ENCODE data around the gene PDZD2.

Gene PDZD2

DNA sequence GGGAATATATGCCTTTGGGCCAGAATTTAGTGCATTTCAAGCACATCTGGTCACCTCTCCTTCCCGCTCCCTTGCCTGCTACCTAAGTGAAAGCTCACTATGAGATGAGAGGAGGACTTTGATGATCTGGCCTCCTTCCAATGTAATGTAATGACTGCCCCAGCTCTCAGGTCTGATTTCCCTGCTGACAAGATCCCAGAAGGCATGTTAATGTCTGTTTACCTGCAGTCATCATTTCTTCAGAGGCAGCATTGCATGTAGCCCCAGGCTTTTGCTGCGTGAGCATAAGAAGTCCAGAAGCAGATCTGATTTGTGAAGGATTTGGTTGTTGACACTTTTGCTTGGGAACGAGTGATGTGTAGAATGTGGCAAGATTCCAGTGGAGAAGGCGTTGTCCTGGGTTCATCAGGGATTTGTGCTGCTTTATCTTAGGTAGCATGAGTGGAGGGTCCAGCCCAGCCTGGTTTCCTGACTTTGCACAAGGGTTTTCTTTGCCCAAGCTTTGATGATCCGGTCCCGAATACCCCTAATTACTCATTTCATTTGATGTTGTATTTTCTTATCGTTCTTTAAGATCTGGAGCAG lies 342.5 kb downstream of the PDZD2 start:
- no peak for DNase-seq (ENCODE audit: low spot score)

DNA sequence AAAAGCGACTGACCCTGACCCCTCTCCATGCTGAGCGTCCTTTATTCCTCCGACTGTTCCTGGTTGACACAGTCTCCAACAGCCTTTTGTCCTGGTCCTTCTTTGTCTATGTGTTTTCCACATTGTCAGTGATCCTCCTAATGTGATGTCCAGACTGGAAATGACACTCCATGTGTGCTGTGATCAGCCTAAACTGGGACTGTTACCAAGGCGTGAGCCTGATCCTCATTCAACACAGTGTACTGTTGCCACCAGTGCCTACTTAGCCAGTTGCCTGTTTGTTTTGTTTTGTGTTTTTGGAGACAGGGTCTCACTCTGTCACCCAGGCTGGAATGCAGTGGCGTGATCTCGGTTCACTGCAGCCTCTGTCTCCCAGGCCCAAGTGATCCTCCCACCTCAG lies 343.1 kb downstream of the PDZD2 start:
- no peak for DNase-seq (ENCODE audit: low spot score)

DNA sequence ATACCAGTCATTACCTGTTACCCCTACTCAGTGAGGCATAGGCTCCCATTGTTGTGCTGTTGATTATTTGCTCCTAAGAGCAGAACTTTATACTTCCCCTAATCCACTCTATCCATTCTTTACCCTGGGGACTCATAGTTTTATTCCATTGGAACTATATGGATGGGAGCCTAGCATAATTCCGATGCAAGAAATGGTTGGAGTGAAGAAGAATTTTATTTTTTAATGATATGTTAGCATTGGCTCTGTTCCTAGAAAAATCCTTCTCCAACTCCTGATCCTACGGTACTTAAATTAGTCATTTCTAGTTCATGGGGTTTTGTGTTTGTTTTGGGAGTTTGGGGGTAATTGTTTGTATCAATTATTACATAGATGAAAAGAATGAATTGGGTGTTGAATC lies 343.7 kb downstream of the PDZD2 start:
- DNase-seq (ENCODE audit: low spot score): no peak

DNA sequence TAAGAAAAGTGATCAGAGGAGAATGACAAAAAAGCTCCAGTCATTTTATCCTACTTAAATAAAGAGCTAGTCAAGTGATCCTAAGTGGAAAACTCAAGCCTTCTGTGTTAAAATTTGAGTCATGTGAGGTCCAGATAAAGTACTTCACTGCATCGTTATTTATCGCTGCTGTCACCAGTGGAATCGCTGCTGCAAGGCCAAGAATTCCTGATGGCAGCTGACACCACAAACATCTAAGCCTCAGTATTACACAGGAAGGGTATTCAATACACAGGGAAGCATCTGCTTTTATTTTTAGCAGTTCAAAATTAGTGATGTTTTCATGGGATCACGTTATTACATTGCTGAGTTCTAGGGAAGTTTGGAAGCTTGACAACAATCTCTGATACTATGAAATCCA lies 344.9 kb downstream of the PDZD2 start:
- DNase-seq (ENCODE audit: low spot score): no peak

DNA sequence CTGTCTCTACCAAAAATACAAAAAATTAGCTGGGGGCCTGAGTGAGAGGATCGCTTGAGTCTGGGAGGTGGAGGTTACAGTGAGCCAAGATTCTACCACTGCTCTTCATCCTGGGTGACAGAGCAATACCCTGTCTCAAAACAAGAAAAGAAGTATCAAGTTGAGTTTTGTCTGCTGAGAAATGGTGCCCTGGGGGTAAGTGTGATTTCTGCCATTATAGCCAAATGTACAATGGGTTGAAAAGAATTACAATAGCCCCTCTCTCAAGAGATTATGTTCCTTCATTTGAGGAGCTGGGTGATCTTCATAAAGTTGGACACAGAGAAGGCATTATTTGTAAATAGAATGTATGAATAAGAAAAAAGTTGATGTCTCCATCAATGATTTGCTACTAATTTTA lies 345.8 kb downstream of the PDZD2 start:
- no peak for DNase-seq (ENCODE audit: low spot score)

DNA sequence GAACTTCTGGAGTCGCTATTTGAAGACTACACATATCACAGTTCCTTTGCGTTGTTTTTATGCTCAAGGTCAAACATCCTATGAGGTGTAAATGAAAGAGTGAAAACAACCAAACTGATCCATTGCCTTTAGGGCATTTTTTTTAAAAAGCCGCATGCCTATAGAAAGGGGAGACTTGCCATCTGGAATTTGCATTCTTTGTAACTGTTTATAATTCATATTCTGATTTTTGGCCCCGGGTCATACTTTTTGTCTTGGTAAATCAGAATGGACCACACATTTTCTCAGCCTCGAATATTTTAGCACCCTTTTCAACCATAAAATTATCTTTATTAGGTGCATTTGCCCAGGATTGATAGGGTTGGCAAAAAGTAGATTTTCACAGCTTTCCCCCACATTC lies 347.2 kb downstream of the PDZD2 start:
- no peak for DNase-seq (ENCODE audit: low spot score)

DNA sequence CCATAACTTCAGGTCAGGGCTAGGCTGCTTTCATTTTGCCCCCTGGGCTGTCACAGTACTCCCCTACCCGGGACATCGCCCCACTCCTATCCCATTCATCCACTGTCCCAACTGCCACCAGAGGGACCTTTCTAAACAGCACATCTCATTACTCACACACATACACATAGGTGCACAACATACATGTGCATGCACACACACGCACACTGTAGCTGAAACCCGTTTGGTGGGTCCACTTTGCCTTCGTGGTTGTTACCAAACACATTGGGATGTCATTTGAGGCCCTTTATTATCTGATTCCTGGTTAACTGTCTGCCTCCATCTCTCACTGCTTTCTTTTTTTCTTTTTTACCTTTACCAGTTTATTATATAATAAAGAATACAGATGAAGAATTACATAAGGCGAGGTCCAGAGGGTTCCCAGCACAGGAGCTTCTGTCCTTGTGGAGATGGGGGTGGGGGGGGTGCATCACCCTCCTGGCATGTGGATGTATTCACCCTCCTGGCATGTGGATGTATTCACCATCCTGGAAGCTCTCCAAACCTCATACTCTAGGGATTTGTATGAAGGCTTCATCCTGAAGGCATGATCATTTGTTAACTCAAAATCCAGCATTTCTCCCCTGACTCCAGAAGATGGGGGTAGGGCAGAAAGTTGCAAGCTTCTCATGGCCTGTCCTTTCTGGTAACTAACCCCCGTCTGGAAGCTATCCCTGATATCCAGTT lies 349.2 kb downstream of the PDZD2 start:
- DNase-seq (ENCODE audit: low spot score): peak; percentile 75

DNA sequence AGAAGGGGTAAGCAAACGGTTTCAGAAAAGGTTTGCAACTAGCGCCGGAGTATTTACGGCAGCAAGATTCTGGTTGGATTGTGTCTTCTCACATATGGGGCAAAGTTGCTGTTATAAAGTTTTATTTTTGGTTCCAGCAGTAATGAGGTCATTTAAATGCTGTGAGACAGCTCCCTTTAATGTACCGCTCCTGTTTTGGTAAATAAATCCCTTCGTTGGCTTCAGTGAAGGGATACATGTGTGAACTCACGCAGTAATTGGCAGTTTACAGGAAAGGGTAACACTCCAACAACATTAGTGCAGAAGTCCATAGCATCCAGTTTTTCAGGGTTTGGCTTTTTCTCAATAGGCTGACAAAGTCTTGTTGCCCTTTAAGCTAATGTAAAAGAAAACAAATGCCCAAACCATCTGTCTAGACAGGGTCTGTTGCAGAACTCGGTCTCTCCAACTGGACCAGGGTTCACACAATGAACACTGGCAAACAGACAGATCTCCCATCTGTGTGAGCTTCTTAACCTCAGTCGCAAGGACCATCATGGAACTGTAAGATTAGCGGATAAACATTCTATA lies 351.2 kb downstream of the PDZD2 start:
- DNase-seq (ENCODE audit: low spot score): no peak

DNA sequence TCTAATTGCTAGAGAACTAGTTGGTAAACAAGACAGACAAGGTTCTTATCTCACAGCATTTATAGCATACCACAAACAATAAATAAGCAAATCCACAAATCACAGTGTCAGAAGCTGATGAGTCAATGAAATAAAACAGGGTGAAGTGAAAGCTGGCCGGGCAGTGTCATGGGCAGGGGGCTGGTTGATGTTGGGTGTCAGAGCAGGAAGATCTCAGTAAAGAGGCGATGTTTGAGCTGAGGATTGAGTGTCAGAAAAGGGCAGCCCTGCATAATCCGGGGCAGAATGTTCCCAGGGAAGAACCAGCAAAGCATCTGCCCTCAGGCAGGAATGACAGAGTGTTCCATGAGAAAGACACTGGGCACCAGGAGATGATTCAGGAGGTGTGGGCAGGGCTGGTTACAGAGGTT lies 351.8 kb downstream of the PDZD2 start:
- no peak for DNase-seq (ENCODE audit: low spot score)

DNA sequence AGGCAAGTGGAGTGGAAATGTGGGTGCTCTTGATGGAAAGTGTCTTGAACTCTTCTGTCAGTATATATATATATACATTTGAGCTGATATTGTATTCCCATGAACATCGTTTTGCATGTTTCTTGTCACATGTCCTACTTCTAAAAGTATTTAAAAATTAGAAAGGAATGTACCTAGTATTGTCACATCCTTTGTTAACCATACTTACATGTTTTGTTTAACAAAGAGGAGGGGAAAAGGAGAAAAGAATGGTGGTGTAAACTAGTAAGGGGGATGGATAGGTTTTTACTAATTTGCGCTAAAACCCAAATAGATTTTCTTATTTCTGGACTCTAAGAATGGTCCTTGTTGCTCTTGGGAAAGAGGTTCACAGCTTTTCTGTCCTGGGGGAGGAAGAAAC lies 353.4 kb downstream of the PDZD2 start:
- DNase-seq (ENCODE audit: low spot score): no peak

DNA sequence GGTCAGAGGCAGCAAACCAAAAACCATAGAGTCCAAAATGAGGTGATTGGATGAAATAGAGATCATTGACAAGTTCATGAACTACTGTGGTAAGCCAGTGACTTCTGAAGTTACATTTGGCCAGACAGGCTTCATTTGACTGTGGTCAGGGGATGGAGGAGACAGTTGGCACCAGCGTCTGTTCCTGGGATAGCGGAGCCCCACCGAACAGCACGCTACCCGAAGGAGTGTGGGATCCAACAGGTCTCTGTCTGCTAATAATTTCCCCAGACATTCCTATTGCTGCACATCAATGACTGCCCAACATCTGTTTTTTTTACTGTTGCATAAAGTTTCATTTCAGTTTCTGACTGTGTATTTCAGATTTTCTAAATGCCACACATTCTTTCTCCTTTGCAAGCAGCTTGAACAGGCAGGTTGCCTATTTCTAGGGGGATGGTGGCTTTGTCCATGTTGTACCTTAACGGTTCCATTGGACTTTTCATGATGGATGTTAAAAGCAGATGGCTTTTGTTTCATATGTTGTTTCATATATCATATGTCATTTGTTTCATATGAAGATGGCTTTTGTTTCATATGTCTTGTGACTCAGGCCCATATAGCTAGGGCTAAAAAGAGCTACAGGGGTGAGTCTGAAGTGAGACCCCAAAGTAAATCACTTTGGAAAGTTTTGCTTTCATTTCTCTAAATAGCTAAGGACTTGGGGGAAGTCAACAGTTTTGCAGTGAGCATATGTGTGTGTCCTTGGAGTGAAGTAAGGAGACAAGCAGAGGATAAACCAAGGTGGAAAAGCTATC lies 354.4 kb downstream of the PDZD2 start:
- no peak for DNase-seq (ENCODE audit: low spot score)

DNA sequence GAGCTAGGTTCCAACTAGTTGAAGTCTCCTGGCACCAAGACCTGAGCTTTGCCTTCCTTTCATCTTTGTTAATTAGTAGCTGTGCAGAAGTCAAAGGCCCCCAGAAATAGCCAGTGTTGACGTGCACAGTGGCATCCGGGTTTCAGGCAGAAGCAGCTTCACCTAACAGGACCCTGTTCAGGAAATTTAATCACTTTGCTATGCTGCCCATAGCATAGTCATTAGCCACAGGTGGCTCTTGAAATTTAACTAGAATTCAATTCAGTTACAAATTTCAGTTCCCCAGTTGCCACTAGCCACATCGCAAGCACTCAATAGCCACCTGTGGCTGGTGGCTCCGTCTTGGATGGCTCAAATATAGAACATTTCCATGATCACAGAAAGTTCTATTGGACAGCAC lies 356.1 kb downstream of the PDZD2 start:
- no peak for DNase-seq (ENCODE audit: low spot score)

DNA sequence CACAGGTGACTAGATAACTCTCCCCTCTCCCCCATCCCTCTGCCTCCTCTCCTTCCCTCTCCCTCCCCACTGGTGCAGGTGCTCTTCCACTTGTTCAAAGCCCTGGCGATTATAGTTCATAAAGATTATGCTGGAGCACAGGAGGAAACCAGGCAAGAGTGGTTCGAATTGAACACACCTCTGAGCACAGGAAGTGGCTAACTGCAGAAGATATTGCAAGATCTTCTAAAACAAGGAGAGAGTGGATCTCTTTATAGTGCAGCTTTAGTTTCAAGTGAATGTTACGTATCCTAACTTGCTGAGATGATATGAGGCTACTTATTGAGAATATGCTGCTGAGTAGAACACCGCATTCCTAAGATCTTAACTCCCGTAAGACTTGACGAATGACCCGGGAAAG lies 356.8 kb downstream of the PDZD2 start:
- DNase-seq (ENCODE audit: low spot score): no peak

DNA sequence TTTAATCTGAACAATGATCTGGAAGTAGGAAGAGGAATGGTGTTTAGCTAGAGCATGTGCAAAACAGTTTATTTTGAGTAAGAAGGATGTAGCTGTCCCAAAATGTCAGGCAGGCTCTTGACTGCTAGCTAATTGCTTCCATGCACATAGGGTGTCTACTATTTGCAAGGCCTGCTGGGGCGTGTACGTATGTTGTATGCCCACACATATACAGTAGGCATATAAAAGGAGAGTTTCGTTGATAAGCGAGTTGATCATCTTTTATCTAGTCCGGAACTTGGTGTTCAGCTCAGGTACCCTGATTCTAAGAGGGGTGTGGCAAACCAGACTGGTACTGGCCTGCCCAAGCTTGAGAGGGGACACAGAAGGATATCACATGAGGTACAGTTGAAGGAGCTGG lies 358.0 kb downstream of the PDZD2 start:
- no peak for DNase-seq (ENCODE audit: low spot score)

DNA sequence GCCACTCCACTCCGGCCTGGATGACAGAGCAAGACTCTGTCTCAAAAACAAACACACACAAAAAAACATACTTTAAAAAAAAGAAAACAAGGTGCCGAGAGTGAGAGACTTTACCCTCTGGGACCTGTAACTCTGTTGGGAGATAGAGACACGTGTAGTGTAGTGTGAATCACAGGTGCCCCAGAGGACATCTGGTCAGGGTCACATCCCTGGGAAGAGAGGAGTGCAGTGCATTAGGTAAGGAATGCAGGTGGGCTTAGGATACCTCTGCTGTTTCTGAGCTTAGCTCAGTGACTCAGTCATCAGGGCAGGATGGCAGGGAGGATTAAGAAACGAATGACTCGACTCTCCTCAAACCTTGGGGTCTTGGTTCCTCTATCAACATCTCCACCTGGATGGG lies 360.5 kb downstream of the PDZD2 start:
- no peak for DNase-seq (ENCODE audit: low spot score)

DNA sequence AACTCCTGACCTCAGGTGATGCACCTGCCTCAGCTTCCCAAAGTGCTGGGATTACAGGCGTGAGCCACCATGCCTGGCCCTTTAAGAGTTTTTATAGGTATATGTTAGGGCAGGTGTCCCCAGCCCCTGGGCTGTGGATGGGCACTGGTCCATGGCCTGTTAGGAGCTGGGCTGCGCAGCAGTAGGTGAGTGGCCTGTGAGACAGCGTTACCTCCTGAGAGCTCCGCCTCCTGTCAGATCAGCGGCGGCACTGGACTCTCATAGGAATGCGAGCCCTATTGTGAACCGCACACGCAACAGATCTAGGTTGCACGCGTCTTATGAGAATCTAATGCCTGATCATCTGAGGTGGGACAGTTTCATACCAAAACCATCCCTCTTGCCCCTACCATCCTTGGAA lies 361.8 kb downstream of the PDZD2 start:
- no peak for DNase-seq (ENCODE audit: low spot score)

DNA sequence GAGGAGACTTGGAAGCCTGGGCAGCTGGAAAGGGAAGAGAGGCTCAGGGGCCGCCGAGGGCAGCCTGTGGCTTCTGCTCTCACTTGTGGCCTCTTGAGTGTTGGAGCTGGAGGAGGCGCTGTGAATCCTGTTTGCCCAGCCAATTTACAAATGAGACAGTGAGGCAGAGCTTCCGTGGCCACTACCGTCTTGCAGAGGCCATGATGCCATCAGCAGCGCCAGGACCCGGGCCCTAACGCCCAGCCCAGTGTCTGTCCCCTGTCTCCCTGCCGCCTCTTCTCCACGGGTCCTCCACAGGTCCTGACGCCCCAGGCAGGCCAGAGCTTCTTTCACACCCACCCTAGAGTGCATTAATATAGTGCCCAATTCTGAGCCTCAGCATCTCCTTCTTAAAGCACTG lies 362.4 kb downstream of the PDZD2 start:
- no peak for DNase-seq (ENCODE audit: low spot score)

DNA sequence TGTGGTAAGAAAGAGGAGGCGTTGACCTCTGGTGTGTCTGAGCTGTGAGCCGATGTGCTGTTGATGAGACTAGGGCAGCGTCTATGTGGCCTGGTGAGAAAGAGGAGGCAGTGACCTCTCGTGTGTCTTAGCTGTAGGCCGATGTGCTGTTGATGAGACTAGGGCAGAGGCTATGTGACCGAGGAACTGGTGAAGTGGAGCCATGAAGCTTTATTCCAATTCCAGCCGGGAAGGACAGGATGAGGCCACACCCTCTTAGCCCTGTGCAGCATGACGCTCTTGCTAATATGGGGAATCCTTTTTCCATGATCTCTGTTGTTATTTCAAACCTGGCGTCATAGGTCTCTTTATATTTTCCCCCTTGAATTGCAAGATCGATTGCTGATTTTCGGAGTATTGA lies 362.8 kb downstream of the PDZD2 start:
- DNase-seq (ENCODE audit: low spot score): no peak

DNA sequence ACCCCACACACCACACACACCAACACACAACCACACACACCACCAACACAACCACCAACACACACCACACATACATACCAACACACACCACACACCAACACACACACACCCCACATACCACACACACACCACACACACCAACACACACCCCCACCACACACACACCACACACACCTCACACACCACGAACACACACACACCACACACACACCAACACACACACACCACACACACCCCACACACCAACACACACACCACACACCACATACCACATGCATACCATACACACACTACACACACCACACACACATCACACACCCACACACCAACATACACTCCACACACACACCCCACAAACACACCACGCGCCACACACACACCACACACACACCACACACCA lies 363.8 kb downstream of the PDZD2 start:
- DNase-seq (ENCODE audit: low spot score): no peak

DNA sequence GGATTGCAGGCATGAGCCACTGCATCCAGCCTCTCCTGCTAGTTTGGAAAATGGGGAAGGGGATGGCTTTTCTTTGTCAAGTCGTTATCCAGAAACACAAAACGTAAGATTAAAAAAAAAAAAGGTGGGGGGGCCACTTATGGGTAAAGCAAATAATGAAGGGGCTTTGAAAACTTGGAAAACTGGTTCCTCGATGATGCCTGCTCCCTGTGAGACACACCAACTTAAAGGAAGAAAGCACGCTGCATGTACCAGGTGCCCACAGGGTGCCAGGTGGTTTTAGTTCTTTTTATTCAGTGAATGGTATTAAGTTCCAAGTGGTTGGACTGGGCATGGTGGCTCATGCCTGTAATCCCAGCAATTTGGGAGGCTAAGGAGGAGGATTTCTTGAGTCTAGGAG lies 365.1 kb downstream of the PDZD2 start:
- no peak for DNase-seq (ENCODE audit: low spot score)

DNA sequence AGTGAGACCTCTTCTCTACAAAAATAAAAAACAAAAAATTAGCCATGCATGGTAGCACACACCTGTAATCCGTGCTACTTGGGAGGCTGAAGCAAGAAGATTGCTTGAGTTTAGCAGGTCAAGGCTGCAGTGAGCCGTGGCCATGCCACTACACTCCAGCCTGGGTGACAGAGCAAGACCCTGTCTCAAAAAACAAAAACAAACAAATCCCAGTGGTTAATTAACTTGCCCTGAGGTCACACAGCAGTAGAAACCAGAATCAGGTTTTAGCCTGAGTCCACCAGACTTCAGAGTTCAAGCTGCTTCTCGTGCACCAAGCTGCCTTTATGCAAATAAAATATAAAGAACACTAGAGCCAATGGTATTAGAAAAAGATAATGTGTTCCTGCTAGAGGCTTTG lies 365.5 kb downstream of the PDZD2 start:
- no peak for DNase-seq (ENCODE audit: low spot score)

DNA sequence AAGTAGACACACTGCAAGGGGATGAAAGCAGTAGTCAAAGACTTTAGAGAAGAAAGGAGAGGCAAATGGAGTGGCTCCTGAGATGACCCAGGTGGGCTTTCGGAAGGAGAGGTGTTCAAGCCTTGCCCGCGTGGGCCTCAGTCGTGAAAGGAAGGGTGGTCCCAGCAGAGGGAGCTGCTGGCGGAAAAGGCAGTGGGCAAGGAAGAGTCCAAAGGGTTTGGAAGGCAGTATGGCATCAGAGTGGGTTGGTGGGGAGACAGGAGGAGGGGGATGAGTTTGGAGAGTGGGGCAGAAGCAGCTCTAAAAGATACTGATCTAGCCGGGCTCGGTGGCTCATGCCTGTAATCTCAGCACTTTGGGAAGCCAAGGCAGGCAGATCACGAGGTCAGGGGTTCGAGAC lies 369.8 kb downstream of the PDZD2 start:
- no peak for DNase-seq (ENCODE audit: low spot score)

DNA sequence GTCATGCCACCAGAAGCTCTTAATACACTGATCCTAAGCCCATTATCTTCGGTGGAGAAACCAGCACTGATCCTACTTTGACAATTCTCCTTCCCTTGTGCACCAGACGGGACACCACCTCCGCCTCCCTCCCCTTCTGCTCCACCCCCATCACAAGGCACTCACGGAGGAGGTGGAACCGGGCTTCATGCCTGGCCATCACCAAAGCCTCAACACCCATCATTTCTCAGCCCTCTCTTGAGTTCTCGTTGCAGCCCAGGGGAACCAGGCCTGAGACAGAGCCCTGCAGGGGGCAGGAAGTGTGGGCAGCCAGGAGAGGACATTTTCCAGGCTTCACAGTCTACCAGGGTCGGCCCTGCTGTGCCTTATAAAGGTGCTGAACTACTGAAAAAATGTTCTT lies 374.7 kb downstream of the PDZD2 start:
- DNase-seq (ENCODE audit: low spot score): no peak

Data from RKO (cell line).